Left cardiac atrium (tissue), 4 donors: Measurements from ENCODE around the gene RERE. TPM values are rescaled to one million over a fixed set of nuclear protein-coding genes. Genes with fewer than 3 reads are reported as not detected.
"Not testable (repeated sequence)": the region's sequence is repeated elsewhere in the genome, so short reads cannot be mapped to it uniquely, and the experiment has no call there.

Experiments used
- ATAC-seq, 2 donors: fragments of 200-7000 bp; cut with Tn5 transposase; one replicate each; pipeline ENCODE4 v1.9.1; 2020; ENCODE audit warnings: mild to moderate bottlenecking in 2 of 2, moderate library complexity in 2 of 2
- DNase-seq: peaks from one replicate; pipeline ENCODE4 v3.0.0-alpha.2; 2020
- intact Hi-C, 2 donors: fragments of 100-400 bp; cut with DNase I; formaldehyde crosslinking; loops; one replicate each; pipeline versions ENCODE4 v1.14.1 to v1.15.1; 2022 to 2023
- total RNA-seq, 2 donors: library from RNA; stranded (reverse); fragmentation: NEBNext Ultra II Directional; extraction: Animal tissue kit (Norgen Biotek cat#: 25700); gene quantifications; one replicate each; pipeline ENCODE4 v1.2.1, GENCODE V29; 2021
- donor health status: DM: no; HTN: yes; CAD: no.
- donor health status: DM: no; HTN: yes; CAD: no; lungs with severe emphysema.
- donor health status: DM: yes; HTN: yes; CAD: no.
- donor health status: Dilated cardiomyopathy.

Gene RERE
- total RNA-seq, 2 donors from 2014 or later = 128 to 162 TPM

- ATAC-seq = peak in 1 of 2 donors; percentile 20
Observed at GRCh38 chr1:8384088-8384487, 433.4 kb downstream of the RERE start.

GRCh38 chr1:8382608-8383505, 434.6 kb downstream of the RERE start:
- DNase-seq = no peak
- no peak for ATAC-seq
- intact Hi-C loops = no loop called here

More at GRCh38 chr1:8384088-8384487, 433.4 kb downstream of the RERE start:
- DNase-seq = no peak
- intact Hi-C loops = no loop called here

GRCh38 chr1:8382051-8382505, 435.4 kb downstream of the RERE start:
- intact Hi-C loops = no loop called here

GRCh38 chr1:8381618-8382017, 435.8 kb downstream of the RERE start:
- ATAC-seq = no peak
- no peak for DNase-seq
- intact Hi-C loops = no loop called here

More at GRCh38 chr1:8382051-8382505, 435.4 kb downstream of the RERE start:
- DNase-seq (no peak), ATAC-seq (peak in 1 of 2 donors; percentile 40)

- intact Hi-C loops, ATAC-seq: not testable (repeated sequence)
Observed at GRCh38 chr1:8380310-8380709, 437.1 kb downstream of the RERE start.

GRCh38 chr1:8379513-8380186, 437.8 kb downstream of the RERE start:
- intact Hi-C loops = loop anchor here in 1 of 2 donors (10.0 kb wide), 1 partner anchor 145 kb away; no protein-coding TSS in a partner anchor
- no peak for ATAC-seq
- DNase-seq = no peak

More at GRCh38 chr1:8380310-8380709, 437.1 kb downstream of the RERE start:
- not testable (repeated sequence) for DNase-seq

GRCh38 chr1:8378981-8379470, 438.4 kb downstream of the RERE start:
- ATAC-seq = peak; percentile 12 to 27
- no peak for DNase-seq
- intact Hi-C loops = loop anchor here in 1 of 2 donors (10.0 kb wide), 1 partner anchor 146 kb away; no protein-coding TSS in a partner anchor

- ATAC-seq (peak; percentile 2 to 49), DNase-seq (no peak)
- intact Hi-C loops = loop anchor here in 1 of 2 donors (10.0 kb wide), 1 partner anchor 147 kb away; no protein-coding TSS in a partner anchor
Observed at GRCh38 chr1:8378178-8378577, 439.3 kb downstream of the RERE start.

GRCh38 chr1:8377271-8377981, 440.0 kb downstream of the RERE start:
- ATAC-seq (no peak), DNase-seq (no peak)
- intact Hi-C loops = loop anchor here in 1 of 2 donors (10.0 kb wide), 1 partner anchor 147 kb away; no protein-coding TSS in a partner anchor

GRCh38 chr1:8376358-8376840, 441.0 kb downstream of the RERE start:
- ATAC-seq (no peak), DNase-seq (no peak)
- intact Hi-C loops = loop anchor here in 1 of 2 donors (10.0 kb wide), 1 partner anchor 148 kb away; no protein-coding TSS in a partner anchor

GRCh38 chr1:8374812-8375211, 442.6 kb downstream of the RERE start:
- ATAC-seq (no peak), DNase-seq (no peak)
- intact Hi-C loops = loop anchor here (5.0 to 10.0 kb wide), 3 partner anchors 32 to 150 kb away; no protein-coding TSS in a partner anchor

GRCh38 chr1:8374356-8374755, 443.1 kb downstream of the RERE start:
- no peak for DNase-seq
- peak; percentile 1 to 12 for ATAC-seq
- intact Hi-C loops = loop anchor here (5.0 to 10.0 kb wide), 3 partner anchors 33 to 150 kb away; no protein-coding TSS in a partner anchor

GRCh38 chr1:8373581-8374241, 443.7 kb downstream of the RERE start:
- DNase-seq (peak; percentile 72), ATAC-seq (peak; percentile 76 to 88)
- intact Hi-C loops = loop anchor here (5.0 to 10.0 kb wide), 3 partner anchors 34 to 151 kb away; no protein-coding TSS in a partner anchor

- no peak for DNase-seq
- ATAC-seq = no peak
- intact Hi-C loops = loop anchor here (5.0 to 10.0 kb wide), 3 partner anchors 34 to 152 kb away; no protein-coding TSS in a partner anchor
Observed at GRCh38 chr1:8373125-8373524, 444.3 kb downstream of the RERE start.

GRCh38 chr1:8371372-8371991, 446.0 kb downstream of the RERE start:
- no peak for DNase-seq

GRCh38 chr1:8370905-8371315, 446.5 kb downstream of the RERE start:
- intact Hi-C loops = loop anchor here (5.0 to 10.0 kb wide), 3 partner anchors 36 to 154 kb away; no protein-coding TSS in a partner anchor
- ATAC-seq (peak; percentile 23 to 53), DNase-seq (peak; percentile 44)

More at GRCh38 chr1:8371372-8371991, 446.0 kb downstream of the RERE start:
- ATAC-seq = peak; percentile 2 to 17
- intact Hi-C loops = loop anchor here (5.0 to 10.0 kb wide), 3 partner anchors 36 to 153 kb away; no protein-coding TSS in a partner anchor
